Body of pancreas (tissue), 4 donors: ENCODE measurements around the gene RAD51B. TPM values are rescaled to one million over a fixed set of nuclear protein-coding genes. Genes with fewer than 3 reads are reported as not detected.

ENCODE experiments used
- ATAC-seq: fragments of 150-250 bp; one replicate; pipeline ENCODE4 v1.9.1; 2016
- DNase-seq, 4 donors: peaks; one replicate each; pipeline ENCODE4 v3.0.0-alpha.2; 2019
- H3K27ac ChIP-seq, 4 donors: fragments of 200-600 bp; sonication (generic); 1 replicate in 3 of 4; 2 replicates in 1 of 4; pipeline versions ENCODE4 v1.5.1 to v1.6.1; 2016 to 2019; ENCODE audit warnings: mild to moderate bottlenecking in 1 of 4, mixed read lengths in 1 of 4, moderate library complexity in 1 of 4
- H3K27me3 ChIP-seq, 2 donors: fragments of 200-600 bp; sonication (generic); one replicate each; pipeline ENCODE4 v1.6.0; 2016; ENCODE audit warnings: mild to moderate bottlenecking in 1 of 2
- H3K36me3 ChIP-seq, 2 donors: fragments of 200-600 bp; sonication (generic); replicated peaks in 1 of 2; 2 replicates each; pipeline ENCODE4 v1.5.1; 2016; ENCODE audit warnings: low read depth in 2 of 2; ENCODE audit not compliant: insufficient read depth in 1 of 2
- H3K4me1 ChIP-seq: fragments of 200-600 bp; sonication (generic); one replicate; pipeline ENCODE4 v1.6.0; 2016
- H3K4me3 ChIP-seq, 2 donors: fragments of 200-600 bp; sonication (generic); 1 replicate in 1 of 2; 2 replicates in 1 of 2; pipeline ENCODE4 v1.5.1; 2016 to 2019
- H3K9me3 ChIP-seq, 3 donors: fragments of 200-600 bp; sonication (generic); 1 replicate in 2 of 3; 2 replicates in 1 of 3; pipeline ENCODE4 v1.5.1; 2016
- POLR2A ChIP-seq, 3 donors: fragments of 450-650 bp; IDR thresholded peaks; one replicate each; pipeline ENCODE4 v1.6.1; 2016; ENCODE audit warnings: antibody characterized with exemption in 3 of 3, mild to moderate bottlenecking in 2 of 3
- WGBS, 2 donors: methylation state at CpG; one replicate each; pipeline ENCODE4 v1.1.5; 2017; 5-methylcytosine and 5-hydroxymethylcytosine counted together
- intact Hi-C: fragments of 100-400 bp; cut with DNase I; formaldehyde crosslinking; loops from one replicate; pipeline ENCODE4 v1.15.1; 2023
- total RNA-seq, 2 donors: library from RNA; depleted of rRNA; stranded (reverse); fragments of >200 nt; gene quantifications; one replicate each; pipeline ENCODE4 v1.1.0, GENCODE V29; 2016
- TF ChIP-seq, protein P1 (sequence below), 7 experiments: fragments of 450-650 bp in 4 of 7; fragments of 200-600 bp in 3 of 7; sonication (generic) in 3 of 7; IDR thresholded peaks; one replicate each; pipeline ENCODE4 v1.5.1; 2016 to 2019; ENCODE audit warnings: antibody characterized with exemption in 7 of 7

The RAD51B gene
- total RNA-seq, 2 donors from 2014 or later = 12.2 to 29.6 TPM

DNA sequence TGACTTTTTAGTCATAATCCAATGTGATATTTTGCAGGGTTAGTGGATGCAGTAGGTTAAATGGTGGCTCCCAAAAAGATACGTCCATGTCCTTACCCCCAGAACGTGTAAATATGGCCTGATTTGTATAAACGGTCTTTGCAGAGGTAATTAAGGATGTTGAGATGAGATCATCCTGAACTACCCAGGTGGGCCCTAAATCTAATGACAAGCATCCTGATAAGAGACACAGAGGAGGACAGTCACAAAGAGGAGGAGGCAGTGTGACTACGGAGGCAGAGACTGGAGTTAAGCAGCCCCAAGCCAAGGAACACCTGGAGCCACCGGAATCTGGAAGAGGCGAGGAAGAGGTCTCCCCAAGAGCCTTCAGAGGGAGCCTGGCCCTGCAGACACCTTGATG lies 679.9 kb downstream of the RAD51B start:
- H3K4me3 ChIP-seq = no peak overlapping the region
- no peaks in the 10 kb centered on the region for H3K27me3 ChIP-seq
- H3K4me1 ChIP-seq = peaks cover 12% of the 10 kb centered on the region
- TF ChIP-seq, protein P1, sequence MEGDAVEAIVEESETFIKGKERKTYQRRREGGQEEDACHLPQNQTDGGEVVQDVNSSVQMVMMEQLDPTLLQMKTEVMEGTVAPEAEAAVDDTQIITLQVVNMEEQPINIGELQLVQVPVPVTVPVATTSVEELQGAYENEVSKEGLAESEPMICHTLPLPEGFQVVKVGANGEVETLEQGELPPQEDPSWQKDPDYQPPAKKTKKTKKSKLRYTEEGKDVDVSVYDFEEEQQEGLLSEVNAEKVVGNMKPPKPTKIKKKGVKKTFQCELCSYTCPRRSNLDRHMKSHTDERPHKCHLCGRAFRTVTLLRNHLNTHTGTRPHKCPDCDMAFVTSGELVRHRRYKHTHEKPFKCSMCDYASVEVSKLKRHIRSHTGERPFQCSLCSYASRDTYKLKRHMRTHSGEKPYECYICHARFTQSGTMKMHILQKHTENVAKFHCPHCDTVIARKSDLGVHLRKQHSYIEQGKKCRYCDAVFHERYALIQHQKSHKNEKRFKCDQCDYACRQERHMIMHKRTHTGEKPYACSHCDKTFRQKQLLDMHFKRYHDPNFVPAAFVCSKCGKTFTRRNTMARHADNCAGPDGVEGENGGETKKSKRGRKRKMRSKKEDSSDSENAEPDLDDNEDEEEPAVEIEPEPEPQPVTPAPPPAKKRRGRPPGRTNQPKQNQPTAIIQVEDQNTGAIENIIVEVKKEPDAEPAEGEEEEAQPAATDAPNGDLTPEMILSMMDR (IDR thresholded peaks at IDR 0.05) = no peak
- no peak for TF ChIP-seq POLR2A (IDR thresholded peaks at IDR 0.05)
- H3K9me3 ChIP-seq = no peaks in the 10 kb centered on the region
- H3K36me3 ChIP-seq = no peaks in the 10 kb centered on the region
- 86 to 96% methylated on average over 6 of the region's 6 CpGs for WGBS, 2 donors
- intact Hi-C loops = no loop called here
- ATAC-seq = no peak
- H3K27ac ChIP-seq = no peak overlapping the region
- DNase-seq = no peak

DNA sequence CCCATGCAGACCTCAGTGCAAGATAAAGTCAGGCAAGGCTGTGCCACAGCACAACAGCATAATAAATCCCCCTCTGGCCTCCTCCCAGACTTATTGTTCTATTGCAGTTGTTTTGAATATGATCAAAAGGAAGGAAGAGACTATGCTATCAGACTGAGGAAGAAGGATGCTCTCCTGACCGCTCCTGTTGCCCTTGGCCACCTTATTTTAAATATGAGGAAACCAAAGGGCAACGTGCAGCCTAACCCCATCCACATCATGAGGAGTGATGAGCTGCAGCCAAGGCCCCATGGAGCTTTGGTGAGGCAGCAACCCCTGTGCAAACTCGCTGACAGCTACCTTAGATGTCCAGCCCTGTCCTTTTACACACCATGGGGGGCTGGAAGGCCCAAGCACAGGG lies 681.6 kb downstream of the RAD51B start:
- H3K36me3 ChIP-seq = no peaks in the 10 kb centered on the region
- H3K9me3 ChIP-seq = no peaks in the 10 kb centered on the region
- DNase-seq = no peak
- H3K27me3 ChIP-seq = no peaks in the 10 kb centered on the region
- ATAC-seq = no peak
- whole genome bisulfite sequencing, 2 donors = 82 to 90% methylated on average over 2 to 3 of the region's 3 CpGs
- H3K27ac ChIP-seq = peak overlapping the region in 3 of 4 donors; percentile 1 to 61 (median 41)
- H3K4me1 ChIP-seq = peaks cover 12% of the 10 kb centered on the region
- TF ChIP-seq POLR2A (IDR thresholded peaks at IDR 0.05) = no peak
- TF ChIP-seq, protein P1 (IDR thresholded peaks at IDR 0.05) = no peak
- no peak overlapping the region for H3K4me3 ChIP-seq
- intact Hi-C loops = no loop called here

DNA sequence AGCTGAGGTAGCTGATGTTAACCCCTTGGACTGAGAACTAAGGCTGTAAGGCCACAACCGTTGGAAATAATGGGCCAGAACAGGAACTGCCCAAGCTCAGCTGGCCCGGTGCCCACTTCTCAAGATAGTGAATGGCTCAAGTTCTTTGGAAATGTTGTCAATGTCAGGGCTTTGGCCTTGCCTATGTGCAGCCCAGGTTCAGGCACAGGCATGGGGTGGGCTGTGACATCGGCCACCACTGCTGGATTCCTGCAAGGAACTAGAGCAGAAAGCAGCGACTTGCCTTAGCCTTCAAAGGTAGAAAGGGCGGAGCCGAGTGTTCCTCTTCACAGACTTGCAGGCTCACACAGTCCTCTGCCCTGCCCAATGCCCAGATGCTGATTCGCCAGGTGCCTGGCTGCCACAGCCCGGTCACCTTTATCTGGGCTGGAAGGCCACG lies 682.1 kb downstream of the RAD51B start:
- 45 to 51% methylated on average over 7 to 9 of the region's 9 CpGs for WGBS, 2 donors
- ATAC-seq (peak; percentile 68), DNase-seq (peak; percentile 68 to 82 (median 72))
- Histone ChIP-seq H3K36me3 (no peaks in the 10 kb centered on the region), H3K9me3 (no peaks in the 10 kb centered on the region), H3K27ac (peak overlapping the region in 3 of 4 donors; percentile 1 to 61 (median 41)), H3K4me3 (no peak overlapping the region), H3K27me3 (no peaks in the 10 kb centered on the region), H3K4me1 (peaks cover 15% of the 10 kb centered on the region)
- intact Hi-C loops = no loop called here
- TF ChIP-seq, protein P1 (IDR thresholded peaks at IDR 0.05) = no peak
- no peak for TF ChIP-seq POLR2A (IDR thresholded peaks at IDR 0.05)

DNA sequence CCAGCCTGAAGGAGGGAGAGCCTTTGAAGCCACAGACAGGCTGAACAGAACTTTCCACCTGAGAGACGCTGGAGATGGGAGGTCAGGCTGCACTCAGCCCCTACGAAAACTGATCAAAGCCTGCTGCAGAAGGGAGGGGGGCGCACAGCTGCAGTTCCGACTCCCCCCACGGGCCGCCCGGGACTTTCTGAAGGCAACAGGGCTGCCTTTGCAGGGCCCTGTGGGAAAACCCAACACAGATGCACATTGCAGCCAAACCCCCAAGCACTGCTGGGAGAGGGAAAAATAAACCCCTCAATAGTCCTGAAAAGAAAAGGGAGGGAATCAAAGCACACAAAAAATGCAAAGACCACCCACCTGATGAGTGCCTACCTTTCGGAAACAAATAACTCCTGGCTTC lies 682.7 kb downstream of the RAD51B start:
- no peaks in the 10 kb centered on the region for H3K36me3 ChIP-seq
- TF ChIP-seq POLR2A (IDR thresholded peaks at IDR 0.05) = no peak
- TF ChIP-seq, protein P1 (IDR thresholded peaks at IDR 0.05) = no peak
- DNase-seq = no peak
- H3K4me1 ChIP-seq = peaks cover 21% of the 10 kb centered on the region
- no peak for ATAC-seq
- H3K4me3 ChIP-seq = no peak overlapping the region
- intact Hi-C loops = no loop called here
- H3K27ac ChIP-seq = peak overlapping the region in 1 of 4 donors; percentile 61
- H3K27me3 ChIP-seq = no peaks in the 10 kb centered on the region
- 86 to 100% methylated on average over 2 to 8 of the region's 8 CpGs for WGBS, 2 donors
- H3K9me3 ChIP-seq = no peaks in the 10 kb centered on the region

DNA sequence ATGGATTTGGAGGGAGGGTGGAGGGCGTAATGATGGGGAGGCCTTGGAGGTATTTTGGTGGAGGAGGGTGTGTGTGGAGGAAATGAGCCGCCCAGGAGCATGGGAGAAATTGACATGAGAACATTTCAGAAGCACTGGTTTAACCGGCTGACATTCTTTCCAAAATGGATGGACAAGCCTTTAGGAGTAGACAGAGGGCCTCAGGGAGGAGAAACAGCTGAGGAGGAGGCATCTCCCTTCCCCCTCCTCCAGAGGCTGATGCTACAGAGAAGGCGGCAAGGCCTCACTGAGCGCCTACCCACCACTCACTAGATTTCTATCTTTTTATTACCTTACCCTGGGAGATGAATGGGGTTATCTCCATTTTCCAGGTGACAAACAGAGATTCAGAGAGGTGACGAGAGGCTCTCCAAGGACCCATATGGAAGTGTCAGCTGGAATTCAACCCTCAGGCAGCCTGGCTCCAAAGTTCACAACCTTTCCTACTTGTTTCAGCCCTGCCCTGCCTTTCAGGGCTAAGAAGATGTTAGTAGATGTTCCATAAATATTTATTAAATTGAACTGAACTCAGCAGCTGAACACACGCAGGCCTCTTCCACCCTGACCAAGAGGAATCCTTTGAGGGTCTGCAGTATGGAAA lies 683.7 kb downstream of the RAD51B start:
- no peaks in the 10 kb centered on the region for H3K9me3 ChIP-seq

More for the DNA sequence above, 683.7 kb downstream of the RAD51B start:
- no peaks in the 10 kb centered on the region for H3K36me3 ChIP-seq
- no peaks in the 10 kb centered on the region for H3K27me3 ChIP-seq
- H3K4me1 ChIP-seq = peaks cover 29% of the 10 kb centered on the region
- ATAC-seq = no peak
- H3K27ac ChIP-seq = no peak overlapping the region
- no peak for DNase-seq
- no peak overlapping the region for H3K4me3 ChIP-seq
- intact Hi-C loops = no loop called here
- TF ChIP-seq POLR2A (IDR thresholded peaks at IDR 0.05) = no peak
- 89 to 93% methylated on average over 7 of the region's 7 CpGs for WGBS, 2 donors
